HCT116 (cell line): Measurements from ENCODE around the gene SLC35F2. TPM values are rescaled to one million over a fixed set of nuclear protein-coding genes. Genes with fewer than 3 reads are reported as not detected.

ENCODE experiments used
- ATAC-seq: fragments of 200-7000 bp; cut with Tn5 transposase; 2 replicates; pipeline ENCODE4 v1.9.1; 2020; ENCODE audit warnings: mild to moderate bottlenecking, moderate library complexity
- BruUV-seq: library from RNA; stranded (reverse); fragments of 400-500 nt; replicated peaks from 2 replicates; lab custom pipeline; 2021; lab: Mats Ljungman, UMichigan
- CTCF ChIA-PET: fragments of 300-600 bp; sonication (Branson Sonifier 250); formaldehyde crosslinking; loops from one replicate; lab custom pipeline; 2021; ENCODE audit warnings: antibody characterized with exemption; lab: Charles Lee
- POLR2A ChIA-PET: fragments of 300-600, 350-600 bp; sonication (Branson Sonifier 250); formaldehyde crosslinking; loops from one replicate; lab custom pipeline; 2021; ENCODE audit warnings: antibody characterized with exemption; lab: Charles Lee
- RAD21 ChIA-PET, 2 experiments: fragments of 300-600 bp; sonication (Branson Sonifier 250); formaldehyde crosslinking; loops; one replicate each; lab custom pipeline; 2023; ENCODE audit warnings: low total read pairs in 2 of 2; ENCODE audit not compliant: uncharacterized antibody in 2 of 2, unreplicated experiment in 2 of 2, low non-redundant PET in 1 of 2; lab: Charles Lee
- DNase-seq: peaks from one replicate; pipeline ENCODE4 v3.0.0-alpha.2; 2010; ENCODE audit warnings: low read depth, low spot score
- H2AFZ ChIP-seq: fragments of 200-600 bp; shearing (Covaris generic), sonication (generic); 2 replicates; pipeline ENCODE4 v1.6.1; 2017; ENCODE audit warnings: low read depth, mixed run types, mixed read lengths, antibody characterized with exemption, low read length; ENCODE audit not compliant: poor library complexity, severe bottlenecking
- H3K27ac ChIP-seq: 2 replicates; pipeline ENCODE4 v1.5.1; 2012; ENCODE audit warnings: low read depth, low read length
- H3K27me3 ChIP-seq: fragments of 200-600 bp; sonication (generic); 2 replicates; pipeline ENCODE4 v1.6.1; 2016; ENCODE audit warnings: mixed run types, low read length, mixed read lengths; ENCODE audit not compliant: insufficient read depth
- H3K36me3 ChIP-seq, 2 experiments: fragments of 200-500 bp in 1 of 2; fragments of 200-600 bp in 1 of 2; sonication (Bioruptor generic) in 1 of 2; sonication (generic) in 1 of 2; 2 replicates each; pipeline versions ENCODE4 v1.5.1 to v1.6.1; 2014 to 2016; ENCODE audit warnings: low read length in 2 of 2, inconsistent platforms in 1 of 2, mixed read lengths in 1 of 2, mixed run types in 1 of 2; ENCODE audit not compliant: insufficient read depth in 2 of 2, control insufficient read depth in 1 of 2
- H3K4me1 ChIP-seq, 2 experiments: fragments of 200-600 bp in 1 of 2; sonication (generic) in 1 of 2; 2 replicates each; pipeline versions ENCODE4 v1.5.1 to v1.6.1; 2012 to 2017; ENCODE audit warnings: low read length in 2 of 2, inconsistent platforms in 1 of 2, mild to moderate bottlenecking in 1 of 2, mixed read lengths in 1 of 2, mixed run types in 1 of 2, moderate library complexity in 1 of 2; ENCODE audit not compliant: insufficient read depth in 2 of 2, control insufficient read depth in 1 of 2
- H3K4me2 ChIP-seq: fragments of 200-600 bp; sonication (generic); 2 replicates; pipeline ENCODE4 v1.6.1; 2017; ENCODE audit warnings: mixed run types, low read length, mixed read lengths
- H3K4me3 ChIP-seq, 2 experiments: fragments of 200-600 bp in 1 of 2; sonication (generic) in 1 of 2; replicated peaks in 1 of 2; 2 replicates each; pipeline ENCODE4 v1.5.1; 2011 to 2016; ENCODE audit warnings: low read length in 2 of 2, control low read depth in 1 of 2, low read depth in 1 of 2, mild to moderate bottlenecking in 1 of 2, mixed read lengths in 1 of 2, mixed run types in 1 of 2
- H3K79me2 ChIP-seq: fragments of 200-600 bp; sonication (generic); 2 replicates; pipeline ENCODE4 v1.6.1; 2017; ENCODE audit warnings: mild to moderate bottlenecking, mixed run types, low read length, moderate library complexity, mixed read lengths; ENCODE audit not compliant: insufficient read depth
- H3K9ac ChIP-seq: fragments of 200-600 bp; sonication (generic); 2 replicates; pipeline ENCODE4 v1.6.1; 2016; ENCODE audit warnings: low read length, mixed read lengths
- H3K9me2 ChIP-seq: fragments of 200-600 bp; sonication (generic), shearing (Covaris generic); 2 replicates; pipeline ENCODE4 v1.6.1; 2017; ENCODE audit warnings: mixed run types, mild to moderate bottlenecking, moderate library complexity; ENCODE audit not compliant: insufficient read depth
- H3K9me3 ChIP-seq, 2 experiments: fragments of 200-500 bp in 1 of 2; fragments of 200-600 bp in 1 of 2; sonication (Bioruptor generic) in 1 of 2; sonication (generic) in 1 of 2; 2 replicates each; pipeline ENCODE4 v1.6.1; 2014 to 2017; ENCODE audit warnings: low read length in 2 of 2, mixed read lengths in 2 of 2, inconsistent platforms in 1 of 2, low read depth in 1 of 2, mild to moderate bottlenecking in 1 of 2, mixed run types in 1 of 2, moderate library complexity in 1 of 2; ENCODE audit not compliant: control insufficient read depth in 1 of 2, insufficient read depth in 1 of 2
- H4K20me1 ChIP-seq: fragments of 200-600 bp; sonication (generic), shearing (Covaris generic); 2 replicates; pipeline ENCODE4 v1.6.1; 2017; ENCODE audit warnings: mixed run types, mild to moderate bottlenecking, moderate library complexity; ENCODE audit not compliant: insufficient read depth
- CBX3 ChIP-seq: IDR thresholded peaks from 2 replicates; pipeline ENCODE4 v1.6.1; 2012; ENCODE audit warnings: low read depth
- EGR1 ChIP-seq: IDR thresholded peaks from 2 replicates; pipeline ENCODE4 v1.6.1; 2012; ENCODE audit warnings: low read depth
- ELF1 ChIP-seq: IDR thresholded peaks from 2 replicates; pipeline ENCODE4 v1.6.1; 2012; ENCODE audit warnings: low read depth, borderline replicate concordance
- EZH2 ChIP-seq: fragments of 200-600 bp; sonication (generic); IDR thresholded peaks from 2 replicates; pipeline ENCODE4 v1.6.1; 2017; ENCODE audit warnings: antibody characterized with exemption, mixed run types
- EZH2phosphoT487 ChIP-seq: fragments of 200-600 bp; IDR thresholded peaks from 2 replicates; pipeline ENCODE4 v1.6.1; 2018; ENCODE audit warnings: antibody characterized with exemption, borderline replicate concordance
- FOSL1 ChIP-seq: IDR thresholded peaks from 2 replicates; pipeline ENCODE4 v1.6.1; 2012; ENCODE audit warnings: low read depth
- JUND ChIP-seq: IDR thresholded peaks from 2 replicates; pipeline ENCODE4 v1.6.1; 2012
- MAX ChIP-seq: IDR thresholded peaks from 2 replicates; pipeline ENCODE4 v1.6.1; 2012
- POLR2AphosphoS5 ChIP-seq: IDR thresholded peaks from 2 replicates; pipeline ENCODE4 v1.6.1; 2011; ENCODE audit warnings: mild to moderate bottlenecking, low read depth, low read length, moderate library complexity
- RAD21 ChIP-seq: IDR thresholded peaks from 2 replicates; pipeline ENCODE4 v1.6.1; 2012; ENCODE audit warnings: low read depth, mild to moderate bottlenecking
- SRF ChIP-seq: IDR thresholded peaks from 2 replicates; pipeline ENCODE4 v1.6.1; 2012; ENCODE audit warnings: low read depth
- TCF7L2 ChIP-seq: IDR thresholded peaks from 2 replicates; pipeline ENCODE4 v1.7.0; 2011; ENCODE audit warnings: borderline replicate concordance, inconsistent platforms; ENCODE audit not compliant: insufficient read depth, insufficient read length; ENCODE audit errors: extremely low read depth
- YY1 ChIP-seq: IDR thresholded peaks from 2 replicates; pipeline ENCODE4 v1.6.1; 2011; ENCODE audit warnings: low read length, low read depth, moderate library complexity, mild to moderate bottlenecking; ENCODE audit not compliant: insufficient replicate concordance; ENCODE audit errors: extremely low read depth
- ZBTB33 ChIP-seq: IDR thresholded peaks from 2 replicates; pipeline ENCODE4 v1.6.1; 2011; ENCODE audit warnings: mild to moderate bottlenecking, low read length, moderate library complexity; ENCODE audit not compliant: insufficient replicate concordance; ENCODE audit errors: extremely low read depth
- ZFX ChIP-seq: fragments of 450-650 bp; IDR thresholded peaks from 2 replicates; pipeline ENCODE4 v1.6.1; 2017
- ZNF274 ChIP-seq: fragments of 200-500 bp; sonication (Bioruptor generic); IDR thresholded peaks from 2 replicates; pipeline ENCODE4 v1.6.1; 2014; ENCODE audit warnings: mild to moderate bottlenecking, low read depth, low read length, inconsistent platforms
- intact Hi-C: fragments of 100-400 bp; cut with micrococcal nuclease; formaldehyde crosslinking; loops from 2 replicates; pipeline ENCODE4 v1.10.0; 2022
- total RNA-seq: library from RNA; stranded (reverse); gene quantifications from one replicate; pipeline ENCODE4 v1.2.1, GENCODE V29; 2021; ENCODE audit not compliant: unreplicated experiment
- TF ChIP-seq, protein P1 (sequence below): IDR thresholded peaks from 2 replicates; pipeline ENCODE4 v1.6.1; 2012; ENCODE audit warnings: low read depth
- TF ChIP-seq, protein P2 (sequence below): IDR thresholded peaks from 2 replicates; pipeline ENCODE4 v1.6.1; 2012
- TF ChIP-seq, protein P3 (sequence below), 3 experiments: fragments of 200-600 bp in 1 of 3; sonication (generic) in 1 of 3; IDR thresholded peaks in 2 of 3; conservative IDR thresholded peaks in 1 of 3; 2 replicates each; pipeline ENCODE4 v1.5.1; 2012 to 2017; ENCODE audit warnings: low read depth in 2 of 3, low read length in 2 of 3, antibody characterized with exemption in 1 of 3, borderline replicate concordance in 1 of 3, control low read depth in 1 of 3, mild to moderate bottlenecking in 1 of 3, mixed read lengths in 1 of 3, mixed run types in 1 of 3, moderate library complexity in 1 of 3; ENCODE audit not compliant: insufficient read depth in 1 of 3

The SLC35F2 gene
- total RNA-seq, 1 experiment from 2014 or later = 53.5 TPM

GRCh38 chr11:107792049-107792443 lies 66.5 kb downstream of the SLC35F2 start:
- no peak for DNase-seq
- ChIA-PET RAD21 (no interaction called here), CTCF (no interaction called here), POLR2A (interaction anchor here (1.4 kb wide), 1 partner anchor 10 kb away, joined by 3 read pairs; no protein-coding TSS in a partner anchor)
- H3K27ac ChIP-seq = no peak overlapping the region
- H3K4me1 ChIP-seq = peaks cover 6 to 11% of the 10 kb centered on the region in 2 experiments; a peak in 3 of 4 replicates
- H3K36me3 ChIP-seq = peaks cover 2 to 5% of the 10 kb centered on the region in 2 experiments; a peak in 1 of 4 replicates
- no peak for TF ChIP-seq CBX3
- no peak for TF ChIP-seq POLR2AphosphoS5
- TF ChIP-seq EZH2phosphoT487 = no peak
- TF ChIP-seq TCF7L2 = no peak
- TF ChIP-seq ZNF274 = no peak
- no peak for TF ChIP-seq JUND
- no peak for TF ChIP-seq ZFX
- TF ChIP-seq RAD21 = no peak
- TF ChIP-seq YY1 = no peak
- TF ChIP-seq FOSL1 = no peak
- no peak for TF ChIP-seq ELF1
- no peak for TF ChIP-seq EZH2
- TF ChIP-seq, protein P1, sequence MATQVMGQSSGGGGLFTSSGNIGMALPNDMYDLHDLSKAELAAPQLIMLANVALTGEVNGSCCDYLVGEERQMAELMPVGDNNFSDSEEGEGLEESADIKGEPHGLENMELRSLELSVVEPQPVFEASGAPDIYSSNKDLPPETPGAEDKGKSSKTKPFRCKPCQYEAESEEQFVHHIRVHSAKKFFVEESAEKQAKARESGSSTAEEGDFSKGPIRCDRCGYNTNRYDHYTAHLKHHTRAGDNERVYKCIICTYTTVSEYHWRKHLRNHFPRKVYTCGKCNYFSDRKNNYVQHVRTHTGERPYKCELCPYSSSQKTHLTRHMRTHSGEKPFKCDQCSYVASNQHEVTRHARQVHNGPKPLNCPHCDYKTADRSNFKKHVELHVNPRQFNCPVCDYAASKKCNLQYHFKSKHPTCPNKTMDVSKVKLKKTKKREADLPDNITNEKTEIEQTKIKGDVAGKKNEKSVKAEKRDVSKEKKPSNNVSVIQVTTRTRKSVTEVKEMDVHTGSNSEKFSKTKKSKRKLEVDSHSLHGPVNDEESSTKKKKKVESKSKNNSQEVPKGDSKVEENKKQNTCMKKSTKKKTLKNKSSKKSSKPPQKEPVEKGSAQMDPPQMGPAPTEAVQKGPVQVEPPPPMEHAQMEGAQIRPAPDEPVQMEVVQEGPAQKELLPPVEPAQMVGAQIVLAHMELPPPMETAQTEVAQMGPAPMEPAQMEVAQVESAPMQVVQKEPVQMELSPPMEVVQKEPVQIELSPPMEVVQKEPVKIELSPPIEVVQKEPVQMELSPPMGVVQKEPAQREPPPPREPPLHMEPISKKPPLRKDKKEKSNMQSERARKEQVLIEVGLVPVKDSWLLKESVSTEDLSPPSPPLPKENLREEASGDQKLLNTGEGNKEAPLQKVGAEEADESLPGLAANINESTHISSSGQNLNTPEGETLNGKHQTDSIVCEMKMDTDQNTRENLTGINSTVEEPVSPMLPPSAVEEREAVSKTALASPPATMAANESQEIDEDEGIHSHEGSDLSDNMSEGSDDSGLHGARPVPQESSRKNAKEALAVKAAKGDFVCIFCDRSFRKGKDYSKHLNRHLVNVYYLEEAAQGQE = no peak
- no peak for TF ChIP-seq SRF
- TF ChIP-seq MAX = no peak
- TF ChIP-seq ZBTB33 = no peak
- TF ChIP-seq EGR1 = no peak
- TF ChIP-seq, protein P2, sequence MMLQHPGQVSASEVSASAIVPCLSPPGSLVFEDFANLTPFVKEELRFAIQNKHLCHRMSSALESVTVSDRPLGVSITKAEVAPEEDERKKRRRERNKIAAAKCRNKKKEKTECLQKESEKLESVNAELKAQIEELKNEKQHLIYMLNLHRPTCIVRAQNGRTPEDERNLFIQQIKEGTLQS = no peak
- TF ChIP-seq, protein P3, sequence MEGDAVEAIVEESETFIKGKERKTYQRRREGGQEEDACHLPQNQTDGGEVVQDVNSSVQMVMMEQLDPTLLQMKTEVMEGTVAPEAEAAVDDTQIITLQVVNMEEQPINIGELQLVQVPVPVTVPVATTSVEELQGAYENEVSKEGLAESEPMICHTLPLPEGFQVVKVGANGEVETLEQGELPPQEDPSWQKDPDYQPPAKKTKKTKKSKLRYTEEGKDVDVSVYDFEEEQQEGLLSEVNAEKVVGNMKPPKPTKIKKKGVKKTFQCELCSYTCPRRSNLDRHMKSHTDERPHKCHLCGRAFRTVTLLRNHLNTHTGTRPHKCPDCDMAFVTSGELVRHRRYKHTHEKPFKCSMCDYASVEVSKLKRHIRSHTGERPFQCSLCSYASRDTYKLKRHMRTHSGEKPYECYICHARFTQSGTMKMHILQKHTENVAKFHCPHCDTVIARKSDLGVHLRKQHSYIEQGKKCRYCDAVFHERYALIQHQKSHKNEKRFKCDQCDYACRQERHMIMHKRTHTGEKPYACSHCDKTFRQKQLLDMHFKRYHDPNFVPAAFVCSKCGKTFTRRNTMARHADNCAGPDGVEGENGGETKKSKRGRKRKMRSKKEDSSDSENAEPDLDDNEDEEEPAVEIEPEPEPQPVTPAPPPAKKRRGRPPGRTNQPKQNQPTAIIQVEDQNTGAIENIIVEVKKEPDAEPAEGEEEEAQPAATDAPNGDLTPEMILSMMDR (IDR thresholded peaks at IDR 0.05 in 2 of 3, conservative IDR thresholded peaks at IDR 0.05 in 1 of 3; ENCODE audit: borderline replicate concordance in 1 of 3, insufficient read depth in 1 of 3, low read depth in 2 of 3, low read length in 2 of 3) = no peak
- no peaks in the 10 kb centered on the region for H4K20me1 ChIP-seq
- H3K9me3 ChIP-seq = no peaks in the 10 kb centered on the region
- 0 out of 2 replicates have a peak, but pooled peaks cover 7% of the 10 kb centered on the region for H3K79me2 ChIP-seq
- H3K4me3 ChIP-seq = no peak overlapping the region
- intact Hi-C loops = no loop called here
- H3K9me2 ChIP-seq = no peaks in the 10 kb centered on the region
- no peaks in the 10 kb centered on the region for H3K27me3 ChIP-seq
- no peak for ATAC-seq
- TSS peak; percentile 41 for BruUV-seq
- H3K9ac ChIP-seq = no peak overlapping the region
- no peak overlapping the region for H3K4me2 ChIP-seq
- no peak overlapping the region for H2AFZ ChIP-seq
